Tongue (tissue), 2 donors: ENCODE measurements around the gene NCF2. TPM values are rescaled to one million over a fixed set of nuclear protein-coding genes. Genes with fewer than 3 reads are reported as not detected.
A peak's percentile ranks its signal among the peaks of the same experiment; 100 is the strongest.

Experiments
- DNase-seq: peaks from one replicate; pipeline ENCODE4 v3.0.0-alpha.2; 2015
- total RNA-seq: library from RNA; depleted of rRNA; stranded (reverse); fragments of >200 nt; gene quantifications from one replicate; pipeline ENCODE4 v1.2.3, GENCODE V29; 2014

Gene NCF2
- total RNA-seq, 1 donor from 2014 or later = 9.2 TPM

DNA sequence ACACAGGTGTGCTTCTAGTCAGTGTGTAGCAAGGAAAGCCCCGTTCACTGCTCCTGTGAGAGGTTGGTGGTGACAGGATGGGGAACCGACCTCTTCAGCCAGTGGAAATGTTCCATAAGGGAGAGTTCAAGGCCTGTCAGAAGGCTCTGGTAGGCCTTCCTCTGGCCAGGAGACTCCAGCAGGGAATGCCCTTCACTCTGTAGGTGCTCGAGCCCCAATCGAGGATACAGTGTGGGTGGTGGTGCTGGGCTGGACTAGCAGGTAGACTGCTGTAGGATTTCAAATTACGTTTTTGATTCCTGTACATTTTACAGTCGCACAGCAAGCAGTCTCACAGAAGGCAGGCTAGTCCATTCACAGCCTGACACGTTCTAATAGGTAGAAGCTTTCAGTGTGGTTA, 37.8 kb downstream of the NCF2 start:
- no peak for DNase-seq

- DNase-seq = no peak
Observed at GRCh38 chr1:183551924-183552323, 38.3 kb downstream of the NCF2 start.

GRCh38 chr1:183550915-183551314, 39.3 kb downstream of the NCF2 start:
- DNase-seq = no peak

DNA sequence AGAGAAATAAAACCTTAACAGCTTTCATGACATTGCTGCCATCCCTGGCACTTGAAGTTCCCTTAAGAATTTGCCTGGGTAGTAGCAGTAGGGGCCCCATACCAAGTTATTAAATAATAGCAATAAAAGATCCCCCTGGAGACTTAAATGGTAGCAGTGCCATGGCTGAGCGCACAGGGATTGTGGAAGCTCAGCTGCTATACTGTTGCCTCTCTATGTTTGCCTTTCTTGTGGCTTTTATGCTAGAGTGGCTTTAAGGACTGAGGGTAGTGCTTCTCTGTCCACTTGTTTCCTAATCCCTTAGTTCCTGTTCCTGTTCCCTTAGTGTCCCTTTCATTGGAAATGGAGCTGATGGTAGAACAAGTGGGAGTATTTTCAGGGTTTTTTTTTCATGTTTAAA, 42.1 kb downstream of the NCF2 start:
- no peak for DNase-seq

DNA sequence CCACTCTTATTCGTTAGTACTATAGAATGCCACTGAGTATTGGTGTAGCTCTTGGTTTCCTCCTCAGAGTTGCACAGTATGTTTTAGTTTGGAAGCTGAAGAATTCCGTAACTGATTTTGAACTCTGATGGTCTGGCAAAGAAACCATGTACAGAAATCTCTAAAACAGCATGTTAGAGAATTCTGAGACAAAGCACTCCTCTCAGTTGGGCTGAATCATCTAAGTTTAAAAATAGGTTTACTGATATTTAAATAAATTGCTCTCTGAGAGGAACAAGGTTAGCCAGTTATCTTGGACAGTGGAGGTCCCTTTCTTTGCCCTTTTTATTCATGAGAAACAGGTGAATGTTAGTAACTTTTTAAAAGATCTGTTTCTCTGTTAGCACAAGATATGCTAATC, 43.8 kb downstream of the NCF2 start:
- DNase-seq = no peak

DNA sequence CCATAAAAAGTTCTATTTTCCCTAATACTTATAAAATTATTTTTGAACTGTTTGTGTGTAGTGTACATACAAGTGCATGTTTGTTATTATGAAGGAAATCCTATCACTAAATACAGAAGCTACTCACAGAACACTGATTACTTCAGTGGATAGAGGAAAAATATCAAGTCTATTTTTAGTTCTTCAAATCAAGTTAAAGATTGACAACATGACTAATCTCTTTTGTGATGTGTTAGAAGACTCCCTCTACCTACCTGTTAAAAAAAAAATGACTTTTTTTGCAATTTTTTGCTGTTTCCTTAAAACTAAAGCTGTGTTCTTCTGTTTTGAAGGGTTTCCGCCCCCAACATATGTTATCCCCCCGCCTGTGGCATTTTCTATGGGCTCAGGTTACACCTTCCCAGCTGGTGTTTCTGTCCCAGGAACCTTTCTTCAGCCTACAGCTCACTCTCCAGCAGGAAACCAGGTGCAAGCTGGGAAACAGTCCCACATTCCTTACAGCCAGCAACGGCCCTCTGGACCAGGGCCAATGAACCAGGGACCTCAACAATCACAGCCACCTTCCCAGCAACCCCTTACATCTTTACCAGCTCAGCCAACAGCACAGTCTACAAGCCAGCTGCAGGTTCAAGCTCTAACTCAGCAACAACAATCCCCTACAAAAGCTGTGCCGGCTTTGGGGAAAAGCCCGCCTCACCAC, 45.5 kb downstream of the NCF2 start:
- DNase-seq = peak; percentile 61

- DNase-seq = peak; percentile 77
Observed at GRCh38 chr1:183543619-183544204, 46.5 kb downstream of the NCF2 start.

GRCh38 chr1:183537405-183537804, 52.9 kb downstream of the NCF2 start:
- no peak for DNase-seq

- no peak for DNase-seq
Observed at GRCh38 chr1:183533617-183534174, 56.6 kb downstream of the NCF2 start.

DNA sequence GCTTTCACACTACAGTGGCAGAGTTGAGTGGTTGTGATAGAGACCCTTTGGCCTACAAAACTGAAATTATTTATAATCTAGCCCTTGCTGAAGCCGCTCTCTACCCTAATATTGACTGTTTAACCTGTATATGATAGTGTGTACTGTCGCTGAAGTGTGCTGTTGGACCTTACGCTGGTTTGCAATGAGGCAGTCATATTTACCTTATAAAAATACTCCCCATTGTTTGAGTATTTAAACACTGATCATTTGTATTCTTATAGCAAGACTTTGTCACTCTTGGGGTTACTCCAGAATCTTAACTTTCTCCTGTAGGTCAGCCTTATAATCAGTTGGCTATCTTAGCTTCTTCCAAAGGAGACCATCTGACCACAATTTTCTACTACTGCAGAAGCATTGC, 61.7 kb downstream of the NCF2 start:
- DNase-seq = no peak

DNA sequence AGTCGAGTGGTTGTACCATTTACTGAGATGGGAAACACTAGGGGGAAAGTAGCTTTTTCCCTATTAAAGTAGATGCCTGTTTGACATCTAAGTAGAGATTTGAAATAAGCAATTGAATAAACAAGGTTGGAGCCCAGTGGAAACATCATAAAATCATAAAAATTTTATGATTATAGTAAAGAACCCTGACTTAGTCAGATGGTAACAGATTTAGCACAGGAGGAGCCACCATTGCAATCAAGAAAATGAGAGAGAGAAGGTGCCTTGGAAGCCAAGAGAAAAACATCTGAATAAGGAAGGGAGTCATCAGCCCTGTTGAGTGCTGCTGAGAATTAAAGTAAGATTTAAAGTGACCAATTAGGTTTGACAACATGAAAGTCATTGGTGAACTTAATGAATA, 68.2 kb downstream of the NCF2 start:
- DNase-seq = no peak

GRCh38 chr1:183520379-183520778, 69.9 kb downstream of the NCF2 start:
- DNase-seq = no peak

GRCh38 chr1:183517401-183517800, 72.9 kb downstream of the NCF2 start:
- no peak for DNase-seq

- DNase-seq = no peak
Observed at GRCh38 chr1:183516725-183517124, 73.5 kb downstream of the NCF2 start.

DNA sequence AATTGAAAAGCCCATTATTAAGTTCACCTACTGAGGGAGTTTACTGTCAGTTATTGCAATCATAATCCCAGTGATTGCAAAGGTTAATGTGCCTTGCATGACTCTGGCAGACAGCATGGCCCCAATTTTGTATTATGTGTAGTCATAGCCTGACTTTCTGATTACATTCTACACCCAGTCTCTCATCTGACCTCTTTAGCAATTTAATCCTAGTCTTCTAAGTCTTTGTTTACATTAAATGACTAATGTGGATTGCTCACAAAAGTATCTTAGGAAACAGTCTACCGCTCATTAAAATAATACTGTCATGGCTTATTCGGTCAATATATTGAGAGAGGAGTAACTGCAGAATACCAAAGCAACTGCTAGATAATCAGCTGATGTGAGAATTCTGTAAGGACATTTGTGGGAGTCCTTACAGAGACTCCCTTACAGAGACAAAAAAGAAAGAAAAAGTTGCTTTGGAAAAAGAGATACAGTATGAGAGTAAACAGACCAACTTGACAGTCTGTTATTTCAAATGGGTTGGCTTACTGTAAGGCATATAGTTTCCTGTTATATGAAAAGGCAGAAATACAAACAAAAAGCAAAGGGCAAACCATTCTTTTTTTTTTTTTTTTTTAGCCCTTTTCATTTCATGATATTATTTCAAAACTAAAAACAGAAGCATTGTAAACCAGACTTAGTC, 75.1 kb downstream of the NCF2 start:
- DNase-seq = no peak

DNA sequence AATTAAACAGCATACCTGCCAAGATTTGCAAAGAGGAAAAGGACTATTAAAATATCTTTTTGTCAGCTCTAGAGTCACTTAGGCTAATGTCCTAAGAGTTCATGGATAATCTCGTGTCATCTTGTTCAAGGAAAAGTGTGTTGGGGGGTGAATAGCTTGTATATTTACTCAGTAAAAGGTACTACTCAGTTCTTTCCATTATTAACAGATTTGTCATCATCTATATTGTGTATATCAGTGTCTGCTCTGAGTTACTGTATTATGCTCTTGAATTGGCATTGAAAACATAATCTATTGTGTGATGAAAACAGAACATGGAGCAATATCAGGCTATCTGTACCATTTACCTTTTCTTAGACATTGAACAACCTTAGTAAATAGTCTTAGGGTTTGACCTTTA, 76.0 kb downstream of the NCF2 start:
- no peak for DNase-seq

DNA sequence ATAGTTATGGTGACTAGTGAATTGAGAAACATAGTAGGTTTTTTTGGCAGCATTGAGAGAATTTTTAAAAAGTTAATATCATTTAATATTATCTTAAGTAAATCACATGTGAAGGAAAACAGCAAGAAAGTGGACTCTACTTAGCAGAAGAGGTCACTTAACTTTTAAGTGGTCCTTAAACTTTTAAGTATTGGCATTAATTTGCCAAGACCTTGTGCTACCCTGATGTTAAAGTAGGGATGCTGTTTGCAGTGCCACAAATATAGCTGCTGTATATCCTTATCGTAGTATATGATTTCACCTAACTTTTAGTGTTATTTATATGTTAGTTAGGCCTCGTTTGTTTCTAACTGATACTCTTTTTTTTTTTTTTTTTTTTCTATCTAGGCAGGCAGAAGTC, 77.8 kb downstream of the NCF2 start:
- DNase-seq = no peak

GRCh38 chr1:183508694-183509093, 81.6 kb downstream of the NCF2 start:
- no peak for DNase-seq

- DNase-seq = no peak
Observed at GRCh38 chr1:183506561-183506960, 83.7 kb downstream of the NCF2 start.
